HUES48 (cell line): ENCODE measurements around the gene ASTN2.

Experiments
- H3K27ac ChIP-seq: one replicate; pipeline ENCODE4 v1.7.0; 2013; ENCODE audit warnings: low read depth, low read length, inconsistent platforms
- H3K27me3 ChIP-seq: 2 replicates; pipeline ENCODE4 v1.6.1; 2013; ENCODE audit warnings: mild to moderate bottlenecking, low read length; ENCODE audit not compliant: control insufficient read depth, insufficient read depth
- H3K36me3 ChIP-seq: 2 replicates; pipeline ENCODE4 v1.6.1; 2013; ENCODE audit warnings: low read length; ENCODE audit not compliant: control insufficient read depth, insufficient read depth
- H3K4me1 ChIP-seq: 2 replicates; pipeline ENCODE4 v1.6.1; 2013; ENCODE audit warnings: mild to moderate bottlenecking, low read length; ENCODE audit not compliant: control insufficient read depth, insufficient read depth
- H3K4me3 ChIP-seq: 2 replicates; pipeline ENCODE4 v1.5.1; 2013; ENCODE audit warnings: mild to moderate bottlenecking, low read depth, low read length
- H3K9ac ChIP-seq: 2 replicates; pipeline ENCODE4 v1.6.1; 2013; ENCODE audit warnings: mild to moderate bottlenecking, low read depth, low read length, moderate library complexity
- H3K9me3 ChIP-seq: 2 replicates; pipeline ENCODE4 v1.6.1; 2013; ENCODE audit warnings: low read length; ENCODE audit not compliant: control insufficient read depth, insufficient read depth

ASTN2 gene

GRCh38 chr9:116419181-116419580 is 995.7 kb downstream of the ASTN2 start:
- Histone ChIP-seq H3K4me3 (no peak overlapping the region), H3K27me3 (no peaks in the 10 kb centered on the region), H3K9me3 (no peaks in the 10 kb centered on the region), H3K36me3 (no peaks in the 10 kb centered on the region), H3K4me1 (no peaks in the 10 kb centered on the region), H3K9ac (no peak overlapping the region), H3K27ac (no peak overlapping the region)

- Histone ChIP-seq H3K27me3 (no peaks in the 10 kb centered on the region), H3K9me3 (no peaks in the 10 kb centered on the region), H3K4me3 (no peak overlapping the region), H3K27ac (no peak overlapping the region), H3K36me3 (no peaks in the 10 kb centered on the region), H3K4me1 (no peaks in the 10 kb centered on the region), H3K9ac (no peak overlapping the region)
Measured at GRCh38 chr9:116417464-116417863, 997.4 kb downstream of the ASTN2 start.

- H3K36me3 ChIP-seq, result no peaks in the 10 kb centered on the region
- H3K9me3 ChIP-seq, result no peaks in the 10 kb centered on the region
- H3K4me3 ChIP-seq, result no peak overlapping the region
- no peaks in the 10 kb centered on the region for H3K27me3 ChIP-seq
- H3K9ac ChIP-seq, result no peak overlapping the region
- H3K4me1 ChIP-seq, result no peaks in the 10 kb centered on the region
- no peak overlapping the region for H3K27ac ChIP-seq
Measured at GRCh38 chr9:116416421-116416820, 998.4 kb downstream of the ASTN2 start.

- no peaks in the 10 kb centered on the region for H3K4me1 ChIP-seq
- no peaks in the 10 kb centered on the region for H3K27me3 ChIP-seq
- H3K36me3 ChIP-seq, result no peaks in the 10 kb centered on the region
- H3K9me3 ChIP-seq, result no peaks in the 10 kb centered on the region
- no peak overlapping the region for H3K4me3 ChIP-seq
- H3K27ac ChIP-seq, result no peak overlapping the region
- H3K9ac ChIP-seq, result no peak overlapping the region
Measured at GRCh38 chr9:116414374-116414773, 1000.5 kb downstream of the ASTN2 start.

GRCh38 chr9:116411506-116411905 is 1003.4 kb downstream of the ASTN2 start:
- H3K9ac ChIP-seq, result no peak overlapping the region
- no peak overlapping the region for H3K27ac ChIP-seq
- no peaks in the 10 kb centered on the region for H3K9me3 ChIP-seq
- no peaks in the 10 kb centered on the region for H3K27me3 ChIP-seq
- no peaks in the 10 kb centered on the region for H3K4me1 ChIP-seq
- no peak overlapping the region for H3K4me3 ChIP-seq
- no peaks in the 10 kb centered on the region for H3K36me3 ChIP-seq

- H3K36me3 ChIP-seq, result no peaks in the 10 kb centered on the region
- no peaks in the 10 kb centered on the region for H3K9me3 ChIP-seq
- H3K27ac ChIP-seq, result no peak overlapping the region
- no peaks in the 10 kb centered on the region for H3K27me3 ChIP-seq
- no peak overlapping the region for H3K9ac ChIP-seq
- no peak overlapping the region for H3K4me3 ChIP-seq
- H3K4me1 ChIP-seq, result no peaks in the 10 kb centered on the region
Measured at GRCh38 chr9:116409638-116410037, 1005.2 kb downstream of the ASTN2 start.

GRCh38 chr9:116409129-116409528 is 1005.7 kb downstream of the ASTN2 start:
- H3K27ac ChIP-seq, result no peak overlapping the region
- H3K9me3 ChIP-seq, result no peaks in the 10 kb centered on the region
- H3K4me1 ChIP-seq, result no peaks in the 10 kb centered on the region
- H3K36me3 ChIP-seq, result no peaks in the 10 kb centered on the region
- H3K4me3 ChIP-seq, result no peak overlapping the region
- H3K27me3 ChIP-seq, result no peaks in the 10 kb centered on the region
- H3K9ac ChIP-seq, result no peak overlapping the region

- H3K9me3 ChIP-seq, result no peaks in the 10 kb centered on the region
- H3K4me1 ChIP-seq, result no peaks in the 10 kb centered on the region
- no peaks in the 10 kb centered on the region for H3K27me3 ChIP-seq
- no peak overlapping the region for H3K9ac ChIP-seq
- no peak overlapping the region for H3K4me3 ChIP-seq
- H3K36me3 ChIP-seq, result no peaks in the 10 kb centered on the region
- no peak overlapping the region for H3K27ac ChIP-seq
Measured at GRCh38 chr9:116406469-116406868, 1008.4 kb downstream of the ASTN2 start.

GRCh38 chr9:116405321-116405720 is 1009.5 kb downstream of the ASTN2 start:
- H3K36me3 ChIP-seq, result no peaks in the 10 kb centered on the region
- H3K4me3 ChIP-seq, result no peak overlapping the region
- no peaks in the 10 kb centered on the region for H3K27me3 ChIP-seq
- H3K9ac ChIP-seq, result no peak overlapping the region
- no peaks in the 10 kb centered on the region for H3K4me1 ChIP-seq
- H3K9me3 ChIP-seq, result no peaks in the 10 kb centered on the region
- no peak overlapping the region for H3K27ac ChIP-seq

- Histone ChIP-seq H3K4me1 (no peaks in the 10 kb centered on the region), H3K9ac (no peak overlapping the region), H3K36me3 (no peaks in the 10 kb centered on the region), H3K4me3 (no peak overlapping the region), H3K27me3 (no peaks in the 10 kb centered on the region), H3K9me3 (no peaks in the 10 kb centered on the region), H3K27ac (no peak overlapping the region)
Measured at GRCh38 chr9:116404228-116404627, 1010.6 kb downstream of the ASTN2 start.

- Histone ChIP-seq H3K9ac (no peak overlapping the region), H3K4me1 (no peaks in the 10 kb centered on the region), H3K27ac (no peak overlapping the region), H3K27me3 (no peaks in the 10 kb centered on the region), H3K4me3 (no peak overlapping the region), H3K9me3 (no peaks in the 10 kb centered on the region), H3K36me3 (no peaks in the 10 kb centered on the region)
Measured at GRCh38 chr9:116403171-116403570, 1011.7 kb downstream of the ASTN2 start.

- Histone ChIP-seq H3K36me3 (no peaks in the 10 kb centered on the region), H3K27ac (no peak overlapping the region), H3K9ac (no peak overlapping the region), H3K4me1 (no peaks in the 10 kb centered on the region), H3K27me3 (no peaks in the 10 kb centered on the region), H3K9me3 (no peaks in the 10 kb centered on the region), H3K4me3 (no peak overlapping the region)
Measured at GRCh38 chr9:116395699-116396037, 1019.2 kb downstream of the ASTN2 start.
